Panc1 (cell line): Measurements from ENCODE around the gene HSF2BP. TPM values are rescaled to one million over a fixed set of nuclear protein-coding genes. Genes with fewer than 3 reads are reported as not detected.

Experiments used
- ATAC-seq: fragments of 200-7000 bp; cut with Tn5 transposase; 2 replicates; pipeline ENCODE4 v1.9.1; 2020; ENCODE audit warnings: mild to moderate bottlenecking, moderate library complexity
- BruUV-seq: library from RNA; stranded (reverse); fragments of 400-500 nt; replicated peaks from 2 replicates; lab custom pipeline; 2021; lab: Mats Ljungman, UMichigan
- CTCF ChIA-PET: fragments of 300-600 bp; sonication (Branson Sonifier 250); formaldehyde crosslinking; loops from one replicate; lab custom pipeline; 2022; ENCODE audit warnings: antibody characterized with exemption; lab: Charles Lee
- POLR2A ChIA-PET: fragments of 300-600 bp; sonication (Branson Sonifier 250); formaldehyde crosslinking; loops from one replicate; lab custom pipeline; 2022; ENCODE audit warnings: antibody characterized with exemption; lab: Charles Lee
- DNase-seq: peaks from one replicate; pipeline ENCODE4 v3.0.0-alpha.2; 2010; ENCODE audit warnings: low read depth, low spot score
- H3K27ac ChIP-seq: 2 replicates; pipeline ENCODE4 v1.5.1; 2011; ENCODE audit warnings: mild to moderate bottlenecking, low read length, inconsistent platforms
- H3K27me3 ChIP-seq: fragments of 200-500 bp; sonication (Bioruptor generic); 2 replicates; pipeline ENCODE4 v1.6.0; 2014; ENCODE audit warnings: low read length, inconsistent platforms; ENCODE audit not compliant: control insufficient read depth, insufficient read depth
- H3K36me3 ChIP-seq: fragments of 200-500 bp; sonication (Bioruptor generic); 2 replicates; pipeline ENCODE4 v1.5.1; 2014; ENCODE audit warnings: inconsistent platforms, mild to moderate bottlenecking, low read length, moderate library complexity; ENCODE audit not compliant: control insufficient read depth, insufficient read depth
- H3K4me1 ChIP-seq: 2 replicates; pipeline ENCODE4 v1.5.1; 2011; ENCODE audit warnings: inconsistent platforms, mild to moderate bottlenecking, low read length, moderate library complexity; ENCODE audit not compliant: control insufficient read depth, insufficient read depth
- H3K4me3 ChIP-seq, 2 experiments: 2 replicates each; pipeline ENCODE4 v1.5.1; 2011 to 2012; ENCODE audit warnings: low read depth in 2 of 2, low read length in 2 of 2, mild to moderate bottlenecking in 2 of 2, inconsistent platforms in 1 of 2, moderate library complexity in 1 of 2
- H3K9me3 ChIP-seq: fragments of 200-500 bp; sonication (Bioruptor generic); 2 replicates; pipeline ENCODE4 v1.5.1; 2014; ENCODE audit warnings: low read depth, mild to moderate bottlenecking, inconsistent platforms, low read length, moderate library complexity; ENCODE audit not compliant: control insufficient read depth, insufficient read depth
- CTCF ChIP-seq: fragments of 450-650 bp; IDR thresholded peaks from 2 replicates; pipeline ENCODE4 v1.5.1; 2017; ENCODE audit warnings: mild to moderate bottlenecking
- POLR2AphosphoS5 ChIP-seq: IDR thresholded peaks from 2 replicates; pipeline ENCODE4 v1.6.1; 2012; ENCODE audit warnings: mild to moderate bottlenecking, low read depth, low read length, moderate library complexity
- SIN3A ChIP-seq: IDR thresholded peaks from 2 replicates; pipeline ENCODE4 v1.6.1; 2012; ENCODE audit warnings: low read depth, mild to moderate bottlenecking, low read length, moderate library complexity, borderline replicate concordance; ENCODE audit not compliant: insufficient read depth
- TCF7L2 ChIP-seq: IDR thresholded peaks from 2 replicates; pipeline ENCODE4 v1.6.1; 2011; ENCODE audit warnings: mild to moderate bottlenecking, low read depth, low read length, inconsistent platforms
- in situ Hi-C: cut with HindIII; loops from 2 replicates; pipeline ENCODE4 v1.10.0; 2016; ENCODE audit warnings: low sequenced_read_pairs, low pct_unique_long_range_greater_than_20kb
- intact Hi-C: fragments of 100-400 bp; cut with micrococcal nuclease; formaldehyde crosslinking; loops from one replicate; pipeline ENCODE4 v1.10.0; 2022; ENCODE audit not compliant: unreplicated experiment
- total RNA-seq: library from RNA; stranded (reverse); gene quantifications from one replicate; pipeline ENCODE4 v1.2.1, GENCODE V29; 2021; ENCODE audit not compliant: unreplicated experiment
- TF ChIP-seq, protein P1 (sequence below), 2 experiments: IDR thresholded peaks; 2 replicates each; pipeline ENCODE4 v1.6.1; 2011 to 2012; ENCODE audit warnings: low read depth in 2 of 2, control low read depth in 1 of 2, low read length in 1 of 2, mild to moderate bottlenecking in 1 of 2, moderate library complexity in 1 of 2; ENCODE audit not compliant: insufficient read depth in 1 of 2

Gene HSF2BP
- total RNA-seq, 1 experiment from 2014 or later, result 4.2 TPM

- no peaks in the 10 kb centered on the region for H3K4me1 ChIP-seq
- DNase-seq, result no peak
- BruUV-seq, result no TSS peak
- no peaks in the 10 kb centered on the region for H3K9me3 ChIP-seq
- in situ Hi-C loops, result no loop called here
- H3K4me3 ChIP-seq, result no peak overlapping the region
- no peak for ATAC-seq
- H3K27ac ChIP-seq, result no peak overlapping the region
- ChIA-PET POLR2A (no interaction called here), CTCF (no interaction called here)
- no peaks in the 10 kb centered on the region; the same call in 1 of the 2 replicates for H3K36me3 ChIP-seq
- H3K27me3 ChIP-seq, result no peaks in the 10 kb centered on the region
- TF ChIP-seq, protein P1, sequence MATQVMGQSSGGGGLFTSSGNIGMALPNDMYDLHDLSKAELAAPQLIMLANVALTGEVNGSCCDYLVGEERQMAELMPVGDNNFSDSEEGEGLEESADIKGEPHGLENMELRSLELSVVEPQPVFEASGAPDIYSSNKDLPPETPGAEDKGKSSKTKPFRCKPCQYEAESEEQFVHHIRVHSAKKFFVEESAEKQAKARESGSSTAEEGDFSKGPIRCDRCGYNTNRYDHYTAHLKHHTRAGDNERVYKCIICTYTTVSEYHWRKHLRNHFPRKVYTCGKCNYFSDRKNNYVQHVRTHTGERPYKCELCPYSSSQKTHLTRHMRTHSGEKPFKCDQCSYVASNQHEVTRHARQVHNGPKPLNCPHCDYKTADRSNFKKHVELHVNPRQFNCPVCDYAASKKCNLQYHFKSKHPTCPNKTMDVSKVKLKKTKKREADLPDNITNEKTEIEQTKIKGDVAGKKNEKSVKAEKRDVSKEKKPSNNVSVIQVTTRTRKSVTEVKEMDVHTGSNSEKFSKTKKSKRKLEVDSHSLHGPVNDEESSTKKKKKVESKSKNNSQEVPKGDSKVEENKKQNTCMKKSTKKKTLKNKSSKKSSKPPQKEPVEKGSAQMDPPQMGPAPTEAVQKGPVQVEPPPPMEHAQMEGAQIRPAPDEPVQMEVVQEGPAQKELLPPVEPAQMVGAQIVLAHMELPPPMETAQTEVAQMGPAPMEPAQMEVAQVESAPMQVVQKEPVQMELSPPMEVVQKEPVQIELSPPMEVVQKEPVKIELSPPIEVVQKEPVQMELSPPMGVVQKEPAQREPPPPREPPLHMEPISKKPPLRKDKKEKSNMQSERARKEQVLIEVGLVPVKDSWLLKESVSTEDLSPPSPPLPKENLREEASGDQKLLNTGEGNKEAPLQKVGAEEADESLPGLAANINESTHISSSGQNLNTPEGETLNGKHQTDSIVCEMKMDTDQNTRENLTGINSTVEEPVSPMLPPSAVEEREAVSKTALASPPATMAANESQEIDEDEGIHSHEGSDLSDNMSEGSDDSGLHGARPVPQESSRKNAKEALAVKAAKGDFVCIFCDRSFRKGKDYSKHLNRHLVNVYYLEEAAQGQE (IDR thresholded peaks at IDR 0.05; ENCODE audit: insufficient read depth in 1 of 2, low read depth in 2 of 2, low read length in 1 of 2), result no peak
- TF ChIP-seq TCF7L2 (no peak), POLR2AphosphoS5 (no peak), SIN3A (no peak), CTCF (no peak)
- intact Hi-C loops, result no loop called here
These were observed 4.3 kb downstream of the HSF2BP start for GRCh38 chr21:43654806-43655489.

DNA sequence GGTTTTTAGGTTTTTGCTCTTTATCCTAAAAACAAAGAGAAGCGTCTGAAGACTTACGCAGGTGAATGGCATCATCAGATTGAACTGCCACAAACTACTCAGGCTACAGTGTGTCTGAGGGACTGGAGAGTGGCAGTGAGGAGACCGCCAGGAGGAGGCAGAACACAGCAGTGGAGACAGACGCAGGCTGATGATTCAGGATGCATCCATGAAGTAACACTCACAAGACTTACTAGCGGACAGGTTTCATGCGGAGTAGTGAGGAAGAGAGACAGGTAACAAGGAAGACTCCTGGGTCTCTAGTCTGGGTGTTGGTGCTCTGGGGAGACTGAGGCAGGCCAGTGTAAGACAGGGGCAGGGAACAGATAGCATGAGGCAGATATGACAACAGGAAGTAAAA lies 5.7 kb downstream of the HSF2BP start:
- POLR2A ChIA-PET, result no interaction called here
- DNase-seq, result no peak
- no peak for ATAC-seq
- intact Hi-C loops (no loop called here), in situ Hi-C loops (no loop called here)
- no peak for TF ChIP-seq TCF7L2
- TF ChIP-seq, protein P1 (IDR thresholded peaks at IDR 0.05; ENCODE audit: insufficient read depth in 1 of 2, low read depth in 2 of 2, low read length in 1 of 2), result no peak
- no peak for TF ChIP-seq CTCF
- TF ChIP-seq POLR2AphosphoS5, result no peak
- TF ChIP-seq SIN3A, result no peak
- Histone ChIP-seq H3K36me3 (no peaks in the 10 kb centered on the region), H3K9me3 (no peaks in the 10 kb centered on the region), H3K4me3 (no peak overlapping the region), H3K4me1 (no peaks in the 10 kb centered on the region), H3K27me3 (no peaks in the 10 kb centered on the region), H3K27ac (no peak overlapping the region)
- CTCF ChIA-PET, result no interaction called here
- no TSS peak for BruUV-seq
